SK-N-SH (cell line): ENCODE measurements around the gene CACNA1D. TPM values are rescaled to one million over a fixed set of nuclear protein-coding genes. Genes with fewer than 3 reads are reported as not detected.

Experiments
- CTCF ChIA-PET: fragments of 300-600, 350-600 bp; formaldehyde crosslinking; extraction: SDS; loops from one replicate; lab custom pipeline; 2021; lab: Yijun Ruan, JAX
- POLR2A ChIA-PET: fragments of 350-600 bp; sonication (Branson Sonifier 250); formaldehyde crosslinking; extraction: SDS; loops from one replicate; lab custom pipeline; 2020; ENCODE audit warnings: antibody characterized with exemption, inconsistent platforms; lab: Yijun Ruan, JAX
- DNase-seq: peaks from one replicate; pipeline ENCODE4 v3.0.0; 2012
- H2AFZ ChIP-seq: fragments of 200-600 bp; sonication (generic); 2 replicates; pipeline ENCODE4 v1.8.1; 2016; ENCODE audit warnings: antibody characterized with exemption, mild to moderate bottlenecking, low read depth
- H3F3A ChIP-seq: fragments of 200-600 bp; sonication (generic); replicated peaks from 2 replicates; pipeline ENCODE3; 2016; ENCODE audit warnings: antibody characterized with exemption, mild to moderate bottlenecking; ENCODE audit not compliant: insufficient read depth
- H3K27ac ChIP-seq, 2 experiments: fragments of 200-500 bp in 1 of 2; fragments of 200-600 bp in 1 of 2; sonication (Bioruptor generic) in 1 of 2; sonication (generic), shearing (Covaris generic) in 1 of 2; 2 replicates each; pipeline versions ENCODE4 v1.5.1 to v1.6.1; 2014 to 2016; ENCODE audit warnings: low read depth in 2 of 2, inconsistent platforms in 1 of 2, low read length in 1 of 2, mild to moderate bottlenecking in 1 of 2, mixed read lengths in 1 of 2
- H3K27me3 ChIP-seq: fragments of 200-600 bp; sonication (generic), shearing (Covaris generic); 2 replicates; pipeline ENCODE4 v1.6.1; 2016; ENCODE audit warnings: mixed run types; ENCODE audit not compliant: insufficient read depth
- H3K36me3 ChIP-seq, 2 experiments: fragments of 200-500 bp in 1 of 2; fragments of 200-600 bp in 1 of 2; sonication (Bioruptor generic) in 1 of 2; sonication (generic) in 1 of 2; replicated peaks in 1 of 2; 2 replicates each; pipeline versions ENCODE3 to v1.5.1; 2014 to 2016; ENCODE audit warnings: low read length in 1 of 2, mild to moderate bottlenecking in 1 of 2; ENCODE audit not compliant: insufficient read depth in 2 of 2, control insufficient read depth in 1 of 2
- H3K4me1 ChIP-seq, 2 experiments: fragments of 200-500 bp in 1 of 2; fragments of 200-600 bp in 1 of 2; sonication (Bioruptor generic) in 1 of 2; sonication (generic), shearing (Covaris generic) in 1 of 2; 2 replicates each; pipeline versions ENCODE4 v1.5.1 to v1.6.1; 2014 to 2016; ENCODE audit warnings: low read depth in 1 of 2, low read length in 1 of 2, mixed run types in 1 of 2; ENCODE audit not compliant: insufficient read depth in 2 of 2, control insufficient read depth in 1 of 2
- H3K4me2 ChIP-seq: fragments of 200-600 bp; sonication (generic), shearing (Covaris generic); 2 replicates; pipeline ENCODE4 v1.6.1; 2017; ENCODE audit warnings: mixed run types
- H3K4me3 ChIP-seq, 2 experiments: fragments of 200-500 bp in 1 of 2; fragments of 200-600 bp in 1 of 2; sonication (Bioruptor generic) in 1 of 2; sonication (generic), shearing (Covaris generic) in 1 of 2; 2 replicates each; pipeline versions ENCODE4 v1.5.1 to v1.8.1; 2014 to 2016; ENCODE audit warnings: low read depth in 2 of 2, inconsistent platforms in 1 of 2, low read length in 1 of 2, mild to moderate bottlenecking in 1 of 2, mixed read lengths in 1 of 2, moderate library complexity in 1 of 2
- H3K79me2 ChIP-seq: fragments of 200-600 bp; sonication (generic); 2 replicates; pipeline ENCODE4 v1.8.1; 2017; ENCODE audit warnings: mild to moderate bottlenecking; ENCODE audit not compliant: insufficient read depth
- H3K9ac ChIP-seq: fragments of 200-600 bp; sonication (generic); 2 replicates; pipeline ENCODE4 v1.6.1; 2017; ENCODE audit warnings: mixed run types
- H3K9me2 ChIP-seq: fragments of 200-600 bp; sonication (generic); 2 replicates; pipeline ENCODE4 v1.6.1; 2017; ENCODE audit warnings: mixed run types
- H3K9me3 ChIP-seq: fragments of 200-600 bp; sonication (generic); 2 replicates; pipeline ENCODE4 v1.6.1; 2017; ENCODE audit warnings: mixed run types, mild to moderate bottlenecking, moderate library complexity
- H4K20me1 ChIP-seq: fragments of 200-600 bp; sonication (generic); 2 replicates; pipeline ENCODE4 v1.6.1; 2017; ENCODE audit warnings: mild to moderate bottlenecking, mixed run types; ENCODE audit not compliant: insufficient read depth
- CTCF ChIP-seq: fragments of 200-600 bp; sonication (generic); IDR thresholded peaks from 2 replicates; pipeline ENCODE4 v1.6.1; 2017; ENCODE audit warnings: antibody characterized with exemption, mild to moderate bottlenecking, moderate library complexity
- ELF1 ChIP-seq: IDR thresholded peaks from 2 replicates; pipeline ENCODE4 v1.4.0; 2012
- EZH2phosphoT487 ChIP-seq: fragments of 200-600 bp; sonication (generic); IDR thresholded peaks from 2 replicates; pipeline ENCODE4 v1.6.1; 2017; ENCODE audit warnings: low read depth, mixed run types, mild to moderate bottlenecking, antibody characterized with exemption, moderate library complexity, borderline replicate concordance
- GABPA ChIP-seq: IDR thresholded peaks from 2 replicates; pipeline ENCODE4 v1.4.0; 2012; ENCODE audit warnings: low read depth, mild to moderate bottlenecking
- GATA2 ChIP-seq: sonication (generic); formaldehyde crosslinking; IDR thresholded peaks from 2 replicates; pipeline ENCODE4 v1.5.0; 2020; ENCODE audit warnings: mild to moderate bottlenecking, missing genetic modification reagents
- IRF3 ChIP-seq: fragments of 150-350 bp; IDR thresholded peaks from 2 replicates; pipeline ENCODE4 v1.6.1; 2016; ENCODE audit warnings: mild to moderate bottlenecking, low read depth, low read length
- JUND ChIP-seq: IDR thresholded peaks from 2 replicates; pipeline ENCODE4 v1.4.0; 2012
- MEF2A ChIP-seq: IDR thresholded peaks from 2 replicates; pipeline ENCODE4 v1.4.0; 2012; ENCODE audit warnings: low read depth, borderline replicate concordance
- NRF1 ChIP-seq: IDR thresholded peaks from 2 replicates; pipeline ENCODE4 v1.6.1; 2012; ENCODE audit warnings: low read depth, mild to moderate bottlenecking, low read length
- PBX3 ChIP-seq: IDR thresholded peaks from 2 replicates; pipeline ENCODE4; 2012
- RFX5 ChIP-seq: IDR thresholded peaks from 2 replicates; pipeline ENCODE4 v1.6.1; 2012; ENCODE audit warnings: mild to moderate bottlenecking, improper control_type of control experiment, low read length
- TCF12 ChIP-seq: IDR thresholded peaks from 2 replicates; pipeline ENCODE4 v1.4.0; 2012
- USF1 ChIP-seq: IDR thresholded peaks from 2 replicates; pipeline ENCODE4 v1.4.0; 2012; ENCODE audit warnings: low read depth, borderline replicate concordance
- USF2 ChIP-seq: fragments of 150-350 bp; IDR thresholded peaks from 2 replicates; pipeline ENCODE4 v1.6.1; 2017; ENCODE audit warnings: antibody characterized with exemption, low read length, low read depth, borderline replicate concordance
- ZBTB33 ChIP-seq: IDR thresholded peaks from 2 replicates; pipeline ENCODE4 v1.4.0; 2012; ENCODE audit warnings: low read depth, borderline replicate concordance
- WGBS: methylation state at CpG from one replicate; pipeline ENCODE4 v1.1.6; 2017; ENCODE audit warnings: low lambda C conversion rate; 5-methylcytosine and 5-hydroxymethylcytosine counted together
- polyA plus RNA-seq, 3 experiments: library from polyadenylated mRNA; depleted of rRNA; stranded (reverse); fragments of >200 nt; gene quantifications; 2 replicates each; pipeline ENCODE4 v1.2.3, GENCODE V29; 2012

CACNA1D gene
- polyA plus RNA-seq, 1 of the 3 experiments (the other 2 are of a cell fraction), result 0.12 TPM

GRCh38 chr3:53597136-53597915, 102.9 kb downstream of the CACNA1D start:
- WGBS, result 53% methylated on average over 4 of the region's 4 CpGs
- CTCF ChIA-PET, result interaction anchor here (1.4 kb wide), 1 partner anchor 113 kb away, joined by 3 read pairs; no protein-coding TSS in a partner anchor
- Histone ChIP-seq H3K4me1 (peaks cover 0 to 9% of the 10 kb centered on the region in 2 experiments; a peak in 2 of 4 replicates), H3K27ac (peak overlapping the region in 1 of 2 experiments; percentile 76; a peak in 2 of 4 replicates), H3K9ac (no peak overlapping the region), H4K20me1 (no peaks in the 10 kb centered on the region), H3K27me3 (no peaks in the 10 kb centered on the region), H3K4me2 (no peak overlapping the region), H2AFZ (no peak overlapping the region), H3K9me3 (no peaks in the 10 kb centered on the region), H3F3A (no peaks in the 10 kb centered on the region), H3K4me3 (no peak overlapping the region), H3K36me3 (no peaks in the 10 kb centered on the region), H3K79me2 (no peaks in the 10 kb centered on the region), H3K9me2 (no peaks in the 10 kb centered on the region)
- peak; percentile 17 for DNase-seq
- TF ChIP-seq USF1 (no peak), USF2 (no peak), PBX3 (no peak), JUND (no peak), MEF2A (no peak), GATA2 (CRISPR knock-in tag) (no peak), EZH2phosphoT487 (no peak)
- POLR2A ChIA-PET, result no interaction called here

GRCh38 chr3:53599771-53600170, 105.4 kb downstream of the CACNA1D start:
- no peaks in the 10 kb centered on the region for H3F3A ChIP-seq
- POLR2A ChIA-PET, result no interaction called here
- 16% methylated on average over 2 of the region's 2 CpGs for WGBS
- H3K4me3 ChIP-seq, result no peak overlapping the region
- peaks cover 0 to 9% of the 10 kb centered on the region in 2 experiments; a peak in 2 of 4 replicates for H3K4me1 ChIP-seq
- H3K27me3 ChIP-seq, result no peaks in the 10 kb centered on the region
- H2AFZ ChIP-seq, result no peak overlapping the region
- H4K20me1 ChIP-seq, result no peaks in the 10 kb centered on the region
- H3K9ac ChIP-seq, result no peak overlapping the region
- H3K9me2 ChIP-seq, result no peaks in the 10 kb centered on the region
- no peak overlapping the region for H3K4me2 ChIP-seq
- no peaks in the 10 kb centered on the region for H3K36me3 ChIP-seq
- DNase-seq, result no peak
- TF ChIP-seq RFX5 (no peak), NRF1 (no peak), GATA2 (CRISPR knock-in tag) (no peak), MEF2A (no peak), CTCF (no peak), IRF3 (no peak), GABPA (no peak), ZBTB33 (no peak), TCF12 (no peak), ELF1 (no peak)
- TF ChIP-seq, all 33 proteins: peak for 0
- no peaks in the 10 kb centered on the region for H3K79me2 ChIP-seq
- H3K9me3 ChIP-seq, result no peaks in the 10 kb centered on the region
- no peak overlapping the region for H3K27ac ChIP-seq
- CTCF ChIA-PET, result interaction anchor here (1.3 kb wide), 1 partner anchor 69 kb away, joined by 6 read pairs; no protein-coding TSS in a partner anchor
